ENCODE data around the gene CNKSR3.

DNA sequence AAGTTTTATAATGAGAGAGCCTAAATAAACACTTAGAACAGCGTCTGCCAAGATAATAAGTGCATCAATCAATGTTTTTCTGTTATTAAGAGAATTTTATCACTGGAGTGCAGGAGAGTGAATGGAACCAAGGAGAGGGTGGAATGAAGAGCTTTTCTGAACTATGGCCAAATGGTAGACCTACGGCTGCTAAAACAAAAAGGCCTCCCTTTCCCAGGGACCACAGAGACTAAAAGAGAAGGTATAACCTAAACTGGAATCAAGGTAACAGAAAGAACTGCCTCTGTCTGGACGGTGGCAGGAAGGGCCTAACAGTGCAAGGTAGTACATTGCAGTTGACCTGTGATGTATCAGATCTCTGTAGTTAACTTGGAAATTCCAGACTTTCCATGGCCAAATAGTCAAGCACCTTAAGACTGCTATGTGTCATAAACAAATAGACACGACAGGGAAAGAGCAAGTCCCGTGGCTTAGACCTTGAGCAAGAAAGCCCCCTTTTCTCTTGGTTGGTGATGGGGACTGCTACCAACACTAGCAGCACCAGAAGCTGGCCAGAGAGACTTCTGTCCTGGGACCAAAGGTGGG is 5.5 kb downstream of the CNKSR3 start:
- TF ChIP-seq, protein P1, sequence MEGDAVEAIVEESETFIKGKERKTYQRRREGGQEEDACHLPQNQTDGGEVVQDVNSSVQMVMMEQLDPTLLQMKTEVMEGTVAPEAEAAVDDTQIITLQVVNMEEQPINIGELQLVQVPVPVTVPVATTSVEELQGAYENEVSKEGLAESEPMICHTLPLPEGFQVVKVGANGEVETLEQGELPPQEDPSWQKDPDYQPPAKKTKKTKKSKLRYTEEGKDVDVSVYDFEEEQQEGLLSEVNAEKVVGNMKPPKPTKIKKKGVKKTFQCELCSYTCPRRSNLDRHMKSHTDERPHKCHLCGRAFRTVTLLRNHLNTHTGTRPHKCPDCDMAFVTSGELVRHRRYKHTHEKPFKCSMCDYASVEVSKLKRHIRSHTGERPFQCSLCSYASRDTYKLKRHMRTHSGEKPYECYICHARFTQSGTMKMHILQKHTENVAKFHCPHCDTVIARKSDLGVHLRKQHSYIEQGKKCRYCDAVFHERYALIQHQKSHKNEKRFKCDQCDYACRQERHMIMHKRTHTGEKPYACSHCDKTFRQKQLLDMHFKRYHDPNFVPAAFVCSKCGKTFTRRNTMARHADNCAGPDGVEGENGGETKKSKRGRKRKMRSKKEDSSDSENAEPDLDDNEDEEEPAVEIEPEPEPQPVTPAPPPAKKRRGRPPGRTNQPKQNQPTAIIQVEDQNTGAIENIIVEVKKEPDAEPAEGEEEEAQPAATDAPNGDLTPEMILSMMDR (IDR thresholded peaks at IDR 0.05) = no peak
- TF ChIP-seq POLR2A (IDR thresholded peaks at IDR 0.05; ENCODE audit: low read depth) = no peak
- TF ChIP-seq POLR2AphosphoS5 (IDR thresholded peaks at IDR 0.05) = no peak
- no peak for TF ChIP-seq EP300 (IDR thresholded peaks at IDR 0.05)
